Endothelial cell (in vitro differentiated cells): Measurements from ENCODE around the gene CAMKMT. TPM values are rescaled to one million over a fixed set of nuclear protein-coding genes. Genes with fewer than 3 reads are reported as not detected.

Source experiments
- DNase-seq: peaks from one replicate; pipeline ENCODE4 v3.0.0; 2021; ENCODE audit warnings: low spot score
- H3K27ac Mint-ChIP-seq: one replicate; pipeline ENCODE4 v1.8.0; 2021; ENCODE audit warnings: mixed read lengths, inconsistent platforms; ENCODE audit not compliant: unreplicated experiment
- H3K27me3 Mint-ChIP-seq: one replicate; pipeline ENCODE4 v1.8.0; 2021; ENCODE audit warnings: mild to moderate bottlenecking, moderate library complexity, mixed read lengths, inconsistent platforms; ENCODE audit not compliant: unreplicated experiment
- H3K36me3 Mint-ChIP-seq: one replicate; pipeline ENCODE4 v1.8.0; 2021; ENCODE audit warnings: mild to moderate bottlenecking, low read depth, mixed read lengths, inconsistent platforms; ENCODE audit not compliant: unreplicated experiment
- H3K4me1 Mint-ChIP-seq: one replicate; pipeline ENCODE4 v1.8.0; 2021; ENCODE audit warnings: mild to moderate bottlenecking, mixed read lengths, inconsistent platforms; ENCODE audit not compliant: unreplicated experiment
- H3K4me3 Mint-ChIP-seq: one replicate; pipeline ENCODE4 v1.8.0; 2021; ENCODE audit warnings: mild to moderate bottlenecking, mixed read lengths, inconsistent platforms; ENCODE audit not compliant: unreplicated experiment
- H3K9me3 Mint-ChIP-seq: one replicate; pipeline ENCODE4 v1.8.0; 2021; ENCODE audit warnings: mixed read lengths, inconsistent platforms; ENCODE audit not compliant: unreplicated experiment
- CTCF ChIP-seq: fragments of 200-600 bp; sonication (generic); IDR thresholded peaks from one replicate; pipeline ENCODE4 v1.5.0; 2021; ENCODE audit warnings: antibody characterized with exemption; ENCODE audit not compliant: unreplicated experiment
- total RNA-seq: library from RNA; stranded (reverse); fragmentation: NEBNext Ultra II Directional; extraction: Animal tissue kit (Norgen Biotek cat#: 25700); gene quantifications from one replicate; pipeline ENCODE4 v1.2.1, GENCODE V29; 2021; ENCODE audit not compliant: unreplicated experiment

CAMKMT gene
- total RNA-seq, 1 donor from 2014 or later, result 8.4 TPM

GRCh38 chr2:44559108-44559507 lies 197.4 kb downstream of the CAMKMT start:
- no peaks in the 10 kb centered on the region for H3K36me3 Mint-ChIP-seq
- no peak for TF ChIP-seq CTCF
- H3K4me3 Mint-ChIP-seq, result no peak overlapping the region
- H3K27me3 Mint-ChIP-seq, result no peaks in the 10 kb centered on the region
- no peaks in the 10 kb centered on the region for H3K4me1 Mint-ChIP-seq
- no peak overlapping the region for H3K27ac Mint-ChIP-seq
- DNase-seq, result no peak
- H3K9me3 Mint-ChIP-seq, result no peaks in the 10 kb centered on the region

DNA sequence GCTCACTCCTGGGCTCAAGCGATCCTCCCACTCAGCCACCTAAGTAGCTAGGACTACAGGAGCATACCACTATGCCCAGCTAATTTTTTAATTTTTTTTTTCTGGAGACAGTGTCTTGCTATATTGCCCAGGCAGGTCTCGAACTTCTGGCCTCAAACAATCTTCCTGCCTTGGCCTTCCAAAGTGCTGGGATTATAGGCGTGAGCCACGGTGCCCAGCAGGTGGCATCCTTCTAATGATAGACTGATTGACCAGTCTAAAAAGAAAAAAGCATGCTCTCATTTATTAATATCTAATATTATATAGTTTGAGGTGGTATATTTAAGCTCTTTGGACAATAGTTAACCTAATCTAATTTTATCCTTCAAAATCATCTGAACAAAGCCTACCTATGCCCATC lies 198.6 kb downstream of the CAMKMT start:
- Mint-ChIP-seq H3K4me1 (no peaks in the 10 kb centered on the region), H3K36me3 (no peaks in the 10 kb centered on the region), H3K27me3 (no peaks in the 10 kb centered on the region), H3K27ac (no peak overlapping the region), H3K4me3 (no peak overlapping the region), H3K9me3 (no peaks in the 10 kb centered on the region)
- no peak for DNase-seq
- TF ChIP-seq CTCF, result peak; percentile 31

GRCh38 chr2:44560941-44561340 lies 199.2 kb downstream of the CAMKMT start:
- no peaks in the 10 kb centered on the region for H3K27me3 Mint-ChIP-seq
- H3K27ac Mint-ChIP-seq, result no peak overlapping the region
- H3K4me1 Mint-ChIP-seq, result no peaks in the 10 kb centered on the region
- H3K9me3 Mint-ChIP-seq, result no peaks in the 10 kb centered on the region
- no peaks in the 10 kb centered on the region for H3K36me3 Mint-ChIP-seq
- TF ChIP-seq CTCF, result no peak
- H3K4me3 Mint-ChIP-seq, result no peak overlapping the region
- no peak for DNase-seq

DNA sequence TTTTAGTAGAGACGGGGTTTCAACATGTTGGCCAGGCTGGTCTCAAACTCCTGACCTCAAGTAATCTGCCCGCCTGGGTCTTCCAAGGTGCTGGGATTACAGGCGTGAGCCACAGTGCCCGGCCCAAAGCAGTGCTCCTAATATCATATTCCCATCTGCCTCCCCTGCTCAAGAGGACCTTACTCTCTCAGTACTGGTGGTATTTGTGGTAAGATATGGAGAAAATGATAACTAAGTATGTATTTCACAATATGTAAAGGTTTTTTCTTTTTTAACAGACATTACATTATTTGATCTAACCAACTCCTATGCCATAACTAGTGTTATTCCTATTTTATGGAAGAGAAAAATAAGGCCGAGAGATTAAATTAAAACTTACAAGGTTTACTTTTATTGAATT lies 201.0 kb downstream of the CAMKMT start:
- no peak for TF ChIP-seq CTCF
- no peak overlapping the region for H3K4me3 Mint-ChIP-seq
- DNase-seq, result no peak
- no peaks in the 10 kb centered on the region for H3K27me3 Mint-ChIP-seq
- no peaks in the 10 kb centered on the region for H3K4me1 Mint-ChIP-seq
- H3K27ac Mint-ChIP-seq, result no peak overlapping the region
- H3K36me3 Mint-ChIP-seq, result no peaks in the 10 kb centered on the region
- no peaks in the 10 kb centered on the region for H3K9me3 Mint-ChIP-seq

DNA sequence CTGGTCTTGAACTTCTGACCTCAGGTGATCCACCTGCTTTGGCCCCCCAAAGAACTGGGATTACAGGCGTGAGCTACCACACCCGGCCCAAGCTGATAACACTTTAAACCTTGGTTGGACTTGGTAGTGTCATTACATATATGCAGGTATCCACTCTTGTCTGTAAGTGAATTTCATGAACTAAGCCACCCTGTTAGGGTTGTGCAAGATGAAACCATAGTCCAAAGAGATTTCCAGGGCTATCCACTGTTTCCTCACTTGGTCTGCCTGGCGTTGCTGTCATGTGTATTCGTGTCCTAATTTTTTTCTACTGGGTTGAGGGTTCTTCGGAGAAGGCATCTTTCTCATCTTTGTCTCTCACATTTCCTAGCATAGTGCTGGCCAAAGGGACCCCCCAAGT lies 203.0 kb downstream of the CAMKMT start:
- Mint-ChIP-seq H3K4me1 (no peaks in the 10 kb centered on the region), H3K4me3 (no peak overlapping the region), H3K9me3 (no peaks in the 10 kb centered on the region), H3K27me3 (no peaks in the 10 kb centered on the region), H3K36me3 (no peaks in the 10 kb centered on the region), H3K27ac (no peak overlapping the region)
- TF ChIP-seq CTCF, result no peak
- DNase-seq, result no peak
